OCI-LY1 (cell line): Measurements from ENCODE around the gene LRRC1.

Experiments used
- H2AFZ ChIP-seq: fragments of 200-600 bp; sonication (generic), shearing (Covaris generic); 2 replicates; pipeline ENCODE4 v1.6.0; 2014; ENCODE audit warnings: antibody characterized with exemption, mild to moderate bottlenecking, low read length
- H3F3A ChIP-seq: fragments of 200-600 bp; sonication (generic), shearing (Covaris generic); 2 replicates; pipeline ENCODE4 v1.6.0; 2014; ENCODE audit warnings: mild to moderate bottlenecking, antibody characterized with exemption, low read length, moderate library complexity; ENCODE audit not compliant: insufficient read depth
- H3K27ac ChIP-seq: fragments of 200-600 bp; sonication (generic); 2 replicates; pipeline ENCODE4 v1.5.1; 2014; ENCODE audit warnings: low read length, mixed run types, mild to moderate bottlenecking, low read depth; ENCODE audit not compliant: poor library complexity, severe bottlenecking
- H3K27me3 ChIP-seq: fragments of 200-600 bp; sonication (generic); 2 replicates; pipeline ENCODE4 v1.6.0; 2014; ENCODE audit warnings: antibody characterized with exemption, mild to moderate bottlenecking, low read length, moderate library complexity; ENCODE audit not compliant: insufficient read depth
- H3K36me3 ChIP-seq: fragments of 200-600 bp; sonication (generic); 2 replicates; pipeline ENCODE4 v1.6.1; 2014; ENCODE audit warnings: mild to moderate bottlenecking, antibody characterized with exemption, low read length, moderate library complexity, mixed read lengths; ENCODE audit not compliant: insufficient read depth
- H3K4me1 ChIP-seq: fragments of 200-600 bp; sonication (generic); 2 replicates; pipeline ENCODE4 v1.5.1; 2014; ENCODE audit warnings: mild to moderate bottlenecking, low read length, moderate library complexity; ENCODE audit not compliant: insufficient read depth, severe bottlenecking
- H3K4me2 ChIP-seq: fragments of 200-600 bp; sonication (generic), shearing (Covaris generic); 2 replicates; pipeline ENCODE4 v1.6.1; 2014; ENCODE audit warnings: low read length
- H3K4me3 ChIP-seq: fragments of 200-600 bp; sonication (generic); 2 replicates; pipeline ENCODE4 v1.5.1; 2014; ENCODE audit warnings: low read length, low read depth, mild to moderate bottlenecking, mixed read lengths; ENCODE audit not compliant: poor library complexity, severe bottlenecking
- H3K79me2 ChIP-seq: fragments of 200-600 bp; shearing (Covaris generic); 2 replicates; pipeline ENCODE4 v1.6.1; 2016; ENCODE audit warnings: mixed run types, low read length, mixed read lengths; ENCODE audit not compliant: insufficient read depth
- H3K9ac ChIP-seq: fragments of 200-600 bp; sonication (generic), shearing (Covaris generic); 2 replicates; pipeline ENCODE4 v1.6.1; 2014; ENCODE audit warnings: mild to moderate bottlenecking, low read length, mixed read lengths
- H3K9me2 ChIP-seq: fragments of 200-600 bp; sonication (generic), shearing (Covaris generic); 2 replicates; pipeline ENCODE4 v1.6.1; 2014; ENCODE audit warnings: low read depth, mild to moderate bottlenecking, low read length, mixed read lengths
- H3K9me3 ChIP-seq: fragments of 200-600 bp; shearing (Covaris generic); 2 replicates; pipeline ENCODE4 v1.6.1; 2014; ENCODE audit warnings: low read length, mixed read lengths
- H4K20me1 ChIP-seq: fragments of 200-600 bp; sonication (generic), shearing (Covaris generic); 2 replicates; pipeline ENCODE4 v1.6.0; 2016; ENCODE audit warnings: mild to moderate bottlenecking, low read length; ENCODE audit not compliant: insufficient read depth
- EZH2 ChIP-seq: fragments of 200-600 bp; sonication (generic), shearing (Covaris generic); IDR thresholded peaks from 2 replicates; pipeline ENCODE4 v1.8.0; 2017; ENCODE audit warnings: borderline replicate concordance, mixed run types, mild to moderate bottlenecking, antibody characterized with exemption, low read length, moderate library complexity, mixed read lengths
- TF ChIP-seq, protein P1 (sequence below): fragments of 200-600 bp; sonication (generic), shearing (Covaris generic); IDR thresholded peaks from 2 replicates; pipeline ENCODE4 v1.5.1; 2017; ENCODE audit warnings: mild to moderate bottlenecking, antibody characterized with exemption, low read length, moderate library complexity, mixed read lengths

LRRC1 gene

DNA sequence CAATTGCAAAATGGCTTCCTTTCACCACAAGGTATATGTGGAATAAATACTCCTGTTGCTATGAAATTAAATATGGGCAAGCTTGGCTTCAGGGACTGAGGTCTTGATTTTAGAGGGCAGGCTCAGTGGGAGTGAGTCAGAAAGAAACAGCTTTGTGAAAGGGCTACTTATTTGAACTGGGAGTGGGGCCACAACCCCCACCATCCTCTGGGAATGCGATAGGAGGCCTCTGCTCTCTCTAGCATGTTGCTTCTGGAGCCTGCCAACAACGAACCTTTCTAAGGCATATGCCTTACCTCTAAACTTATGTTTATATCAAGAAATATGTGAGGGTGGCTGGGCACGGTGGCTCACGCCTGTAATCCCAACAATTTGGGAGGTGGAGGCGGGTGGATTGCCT, 149.7 kb downstream of the LRRC1 start:
- H3K9me3 ChIP-seq = no peaks in the 10 kb centered on the region
- no peaks in the 10 kb centered on the region for H4K20me1 ChIP-seq
- no peaks in the 10 kb centered on the region for H3K36me3 ChIP-seq
- H3F3A ChIP-seq = no peaks in the 10 kb centered on the region
- H3K4me2 ChIP-seq = no peak overlapping the region
- H3K4me1 ChIP-seq = no peaks in the 10 kb centered on the region
- no peak overlapping the region for H3K4me3 ChIP-seq
- no peak overlapping the region for H2AFZ ChIP-seq
- H3K79me2 ChIP-seq = no peaks in the 10 kb centered on the region
- H3K27ac ChIP-seq = no peak overlapping the region
- H3K27me3 ChIP-seq = no peaks in the 10 kb centered on the region; the same call in 1 of the 2 replicates
- H3K9ac ChIP-seq = no peak overlapping the region
- TF ChIP-seq, protein P1, sequence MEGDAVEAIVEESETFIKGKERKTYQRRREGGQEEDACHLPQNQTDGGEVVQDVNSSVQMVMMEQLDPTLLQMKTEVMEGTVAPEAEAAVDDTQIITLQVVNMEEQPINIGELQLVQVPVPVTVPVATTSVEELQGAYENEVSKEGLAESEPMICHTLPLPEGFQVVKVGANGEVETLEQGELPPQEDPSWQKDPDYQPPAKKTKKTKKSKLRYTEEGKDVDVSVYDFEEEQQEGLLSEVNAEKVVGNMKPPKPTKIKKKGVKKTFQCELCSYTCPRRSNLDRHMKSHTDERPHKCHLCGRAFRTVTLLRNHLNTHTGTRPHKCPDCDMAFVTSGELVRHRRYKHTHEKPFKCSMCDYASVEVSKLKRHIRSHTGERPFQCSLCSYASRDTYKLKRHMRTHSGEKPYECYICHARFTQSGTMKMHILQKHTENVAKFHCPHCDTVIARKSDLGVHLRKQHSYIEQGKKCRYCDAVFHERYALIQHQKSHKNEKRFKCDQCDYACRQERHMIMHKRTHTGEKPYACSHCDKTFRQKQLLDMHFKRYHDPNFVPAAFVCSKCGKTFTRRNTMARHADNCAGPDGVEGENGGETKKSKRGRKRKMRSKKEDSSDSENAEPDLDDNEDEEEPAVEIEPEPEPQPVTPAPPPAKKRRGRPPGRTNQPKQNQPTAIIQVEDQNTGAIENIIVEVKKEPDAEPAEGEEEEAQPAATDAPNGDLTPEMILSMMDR = no peak
- TF ChIP-seq EZH2 = no peak
- no peaks in the 10 kb centered on the region for H3K9me2 ChIP-seq

DNA sequence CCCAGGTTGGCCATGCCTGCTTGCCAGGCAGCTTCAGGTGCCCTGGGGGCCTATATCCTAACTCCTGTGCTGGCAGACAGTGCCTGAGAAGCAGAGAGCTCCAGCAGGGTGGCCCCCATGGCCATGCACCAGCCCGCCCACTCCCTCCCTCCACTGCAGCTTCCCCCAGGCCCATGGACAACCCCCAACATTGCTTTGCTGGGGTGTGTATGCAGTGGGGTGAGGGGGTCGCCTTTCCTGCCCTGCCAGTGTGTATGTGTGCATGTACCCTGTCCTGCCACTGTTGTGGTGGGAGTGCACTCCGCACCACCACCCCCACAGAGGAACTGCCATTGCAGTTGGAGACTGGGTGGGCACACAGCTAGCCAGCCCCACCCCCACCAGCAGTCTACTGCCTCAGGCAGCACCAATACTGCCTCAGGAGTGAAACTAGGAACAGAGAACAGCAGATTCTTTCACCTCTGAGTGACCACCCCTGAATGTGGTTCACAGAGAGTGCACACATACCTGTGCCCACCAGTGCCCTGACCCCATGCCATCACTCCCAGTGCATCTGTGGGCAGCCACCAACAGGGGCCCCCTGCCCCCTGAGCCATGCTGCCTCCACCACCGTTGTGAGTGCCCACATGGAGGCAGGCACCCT, 151.1 kb downstream of the LRRC1 start:
- Histone ChIP-seq H4K20me1 (no peaks in the 10 kb centered on the region), H3K9ac (no peak overlapping the region), H3K4me3 (no peak overlapping the region), H3K36me3 (no peaks in the 10 kb centered on the region), H3K27ac (no peak overlapping the region), H2AFZ (no peak overlapping the region), H3K27me3 (no peaks in the 10 kb centered on the region), H3F3A (no peaks in the 10 kb centered on the region), H3K79me2 (no peaks in the 10 kb centered on the region), H3K4me1 (no peaks in the 10 kb centered on the region), H3K9me2 (no peaks in the 10 kb centered on the region), H3K9me3 (no peaks in the 10 kb centered on the region), H3K4me2 (no peak overlapping the region)
- TF ChIP-seq EZH2 = no peak
- TF ChIP-seq, protein P1 = no peak

DNA sequence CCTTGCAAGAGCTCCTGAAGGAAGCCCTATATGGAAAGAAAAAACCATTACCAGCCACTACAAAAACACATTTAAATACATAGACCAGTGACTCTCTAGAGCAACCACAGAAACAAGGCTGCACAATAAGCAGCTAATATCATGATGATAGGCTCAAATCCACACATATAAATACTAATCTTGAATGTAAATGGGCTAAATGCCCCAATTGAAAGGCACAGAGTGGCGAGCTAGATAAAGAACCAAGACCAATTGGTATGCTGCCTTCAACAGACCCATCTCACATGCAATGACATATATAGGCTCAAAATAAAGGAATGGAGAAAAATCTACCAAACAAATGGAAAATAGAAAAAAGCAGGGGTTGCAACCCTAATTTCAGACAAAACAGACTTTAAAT, 153.0 kb downstream of the LRRC1 start:
- Histone ChIP-seq H3K9ac (no peak overlapping the region), H3F3A (no peaks in the 10 kb centered on the region), H3K4me2 (no peak overlapping the region), H3K4me1 (no peaks in the 10 kb centered on the region), H4K20me1 (no peaks in the 10 kb centered on the region), H3K4me3 (no peak overlapping the region), H2AFZ (no peak overlapping the region), H3K27ac (no peak overlapping the region), H3K27me3 (no peaks in the 10 kb centered on the region), H3K79me2 (no peaks in the 10 kb centered on the region), H3K9me2 (no peaks in the 10 kb centered on the region), H3K36me3 (no peaks in the 10 kb centered on the region), H3K9me3 (no peaks in the 10 kb centered on the region)
- no peak for TF ChIP-seq EZH2
- TF ChIP-seq, protein P1 = no peak
